Kidney epithelial cell (primary cell): ENCODE data around the gene TMEM14C. TPM values are rescaled to one million over a fixed set of nuclear protein-coding genes. Genes with fewer than 3 reads are reported as not detected.

ENCODE experiments used
- DNase-seq: peaks from one replicate; pipeline ENCODE4 v3.0.0-alpha.2; 2010; ENCODE audit warnings: low read depth
- H3K27me3 ChIP-seq: 2 replicates; pipeline ENCODE4 v1.6.0; 2011; ENCODE audit warnings: low read length; ENCODE audit not compliant: control insufficient read depth, insufficient read depth
- H3K36me3 ChIP-seq: 2 replicates; pipeline ENCODE4 v1.5.1; 2011; ENCODE audit warnings: low read length; ENCODE audit not compliant: control insufficient read depth, insufficient read depth
- H3K4me3 ChIP-seq: 2 replicates; pipeline ENCODE4 v1.5.1; 2011; ENCODE audit warnings: low read depth, mild to moderate bottlenecking, control low read depth, low read length
- CTCF ChIP-seq: IDR thresholded peaks from 2 replicates; pipeline ENCODE4 v1.5.1; 2011; ENCODE audit warnings: mild to moderate bottlenecking, moderate library complexity, low read length, control low read depth, inconsistent platforms; ENCODE audit not compliant: insufficient read depth, poor library complexity, severe bottlenecking
- total RNA-seq: library from RNA; depleted of rRNA; stranded (reverse); fragments of >200 nt; gene quantifications from 2 replicates; pipeline ENCODE4 v1.2.3, GENCODE V29; 2015

The TMEM14C gene
- total RNA-seq, 1 donor from 2014 or later, result 190 TPM

GRCh38 chr6:10684618-10685017 is 38.3 kb upstream of the TMEM14C start:
- H3K4me3 ChIP-seq, result no peak overlapping the region
- DNase-seq, result no peak
- H3K27me3 ChIP-seq, result no peaks in the 10 kb centered on the region
- no peaks in the 10 kb centered on the region for H3K36me3 ChIP-seq
- TF ChIP-seq CTCF, result no peak

- Histone ChIP-seq H3K36me3 (no peaks in the 10 kb centered on the region), H3K4me3 (no peak overlapping the region), H3K27me3 (no peaks in the 10 kb centered on the region)
- DNase-seq, result no peak
- no peak for TF ChIP-seq CTCF
Observed at GRCh38 chr6:10685092-10685915, 37.6 kb upstream of the TMEM14C start.

GRCh38 chr6:10686901-10687300 is 36.0 kb upstream of the TMEM14C start:
- TF ChIP-seq CTCF, result no peak
- no peak overlapping the region for H3K4me3 ChIP-seq
- H3K27me3 ChIP-seq, result no peaks in the 10 kb centered on the region
- no peak for DNase-seq
- no peaks in the 10 kb centered on the region for H3K36me3 ChIP-seq

GRCh38 chr6:10687582-10687981 is 35.3 kb upstream of the TMEM14C start:
- TF ChIP-seq CTCF, result no peak

GRCh38 chr6:10690651-10691445 is 32.0 kb upstream of the TMEM14C start:
- DNase-seq, result no peak
- no peak for TF ChIP-seq CTCF
- Histone ChIP-seq H3K27me3 (no peaks in the 10 kb centered on the region), H3K36me3 (no peaks in the 10 kb centered on the region), H3K4me3 (no peak overlapping the region)

More at GRCh38 chr6:10687582-10687981, 35.3 kb upstream of the TMEM14C start:
- no peak for DNase-seq
- no peaks in the 10 kb centered on the region for H3K36me3 ChIP-seq
- H3K4me3 ChIP-seq, result no peak overlapping the region
- H3K27me3 ChIP-seq, result no peaks in the 10 kb centered on the region
